Keratinocyte (primary cell): ENCODE results near the gene NKX3-2. TPM values are rescaled to one million over a fixed set of nuclear protein-coding genes. Genes with fewer than 3 reads are reported as not detected.
A peak's percentile ranks its signal among the peaks of the same experiment; 100 is the strongest.

Experiments
- DNase-seq: peaks from one replicate; pipeline ENCODE4 v3.0.0-alpha.2; 2011; ENCODE audit warnings: low read depth, missing footprints, low spot score
- FAIRE-seq: peaks from 2 replicates; lab custom pipeline; 2011; peaks lifted over from hg19 to GRCh38; lab: Jason Lieb, UNC
- H2AFZ ChIP-seq: 2 replicates; pipeline ENCODE4 v1.6.0; 2012; ENCODE audit warnings: low read length, control low read depth, inconsistent platforms; ENCODE audit not compliant: control insufficient read depth
- H3K27ac ChIP-seq: 2 replicates; pipeline ENCODE4 v1.5.1; 2011; ENCODE audit warnings: low read length; ENCODE audit not compliant: control insufficient read depth, insufficient read depth
- H3K27me3 ChIP-seq: 3 replicates; pipeline ENCODE4 v1.6.0; 2011; ENCODE audit warnings: low read length; ENCODE audit not compliant: control insufficient read depth, insufficient read depth; ENCODE audit errors: extremely low read depth
- H3K36me3 ChIP-seq, 2 experiments: 2 replicates in 1 of 2; 3 replicates in 1 of 2; pipeline ENCODE4 v1.5.1; 2011; ENCODE audit warnings: low read length in 2 of 2, mild to moderate bottlenecking in 1 of 2; ENCODE audit not compliant: control insufficient read depth in 2 of 2, insufficient read depth in 2 of 2; ENCODE audit errors: extremely low read depth in 1 of 2
- H3K4me1 ChIP-seq: 3 replicates; pipeline ENCODE4 v1.5.1; 2011; ENCODE audit warnings: low read length; ENCODE audit not compliant: control insufficient read depth, insufficient read depth; ENCODE audit errors: extremely low read depth
- H3K4me2 ChIP-seq: 3 replicates; pipeline ENCODE4 v1.6.0; 2011; ENCODE audit warnings: low read depth, low read length; ENCODE audit not compliant: control insufficient read depth, insufficient read depth; ENCODE audit errors: extremely low read depth
- H3K4me3 ChIP-seq, 3 experiments: fragments of 200-600 bp in 1 of 3; sonication (generic) in 1 of 3; 2 replicates in 2 of 3; 3 replicates in 1 of 3; pipeline ENCODE4 v1.5.1; 2011 to 2016; ENCODE audit warnings: low read length in 3 of 3, mild to moderate bottlenecking in 3 of 3, control low read depth in 2 of 3, inconsistent platforms in 1 of 3, low read depth in 1 of 3, mixed read lengths in 1 of 3, mixed run types in 1 of 3, moderate library complexity in 1 of 3; ENCODE audit not compliant: control insufficient read depth in 2 of 3, insufficient read depth in 2 of 3; ENCODE audit errors: extremely low read depth in 1 of 3
- H3K79me2 ChIP-seq: 2 replicates; pipeline ENCODE4 v1.6.0; 2012; ENCODE audit warnings: low read length; ENCODE audit not compliant: control insufficient read depth, insufficient read depth
- H3K9ac ChIP-seq: 3 replicates; pipeline ENCODE4 v1.6.0; 2011; ENCODE audit warnings: low read length; ENCODE audit not compliant: control insufficient read depth, insufficient read depth; ENCODE audit errors: extremely low read depth
- H3K9me1 ChIP-seq: 3 replicates; pipeline ENCODE4 v1.6.0; 2011; ENCODE audit warnings: low read length; ENCODE audit not compliant: control insufficient read depth, insufficient read depth; ENCODE audit errors: extremely low read depth
- H3K9me3 ChIP-seq: 2 replicates; pipeline ENCODE4 v1.5.1; 2012; ENCODE audit warnings: low read depth, low read length; ENCODE audit not compliant: control insufficient read depth
- H4K20me1 ChIP-seq: 3 replicates; pipeline ENCODE4 v1.6.0; 2011; ENCODE audit warnings: low read length; ENCODE audit not compliant: control insufficient read depth, insufficient read depth; ENCODE audit errors: extremely low read depth
- EZH2 ChIP-seq: IDR thresholded peaks from one replicate; pipeline ENCODE4 v1.6.1; 2012; ENCODE audit warnings: inconsistent platforms, mild to moderate bottlenecking, low read length, moderate library complexity
- dilution Hi-C: fragments of 300-500 bp; cut with MboI; formaldehyde crosslinking; loops from one replicate; pipeline ENCODE4 v1.7.0; 2020; ENCODE audit warnings: low sequenced_read_pairs; ENCODE audit not compliant: extremely low pct_ligation_motif_present
- polyA plus RNA-seq, 5 experiments: library from polyadenylated mRNA; depleted of rRNA in 3 of 5; stranded (reverse) in 3 of 5; stranded (forward) in 1 of 5; unstranded in 1 of 5; fragments of >200 nt; gene quantifications; 1 replicate in 1 of 5; 2 replicates in 3 of 5; 3 replicates in 1 of 5; pipeline versions ENCODE4 v1.2.1 to v1.2.3, GENCODE V29; 2011 to 2012; ENCODE audit warnings: missing spikeins in 2 of 5, low read depth in 1 of 5, low replicate concordance in 1 of 5
- TF ChIP-seq, protein P1 (sequence below), 3 experiments: IDR thresholded peaks in 1 of 3; conservative IDR thresholded peaks in 1 of 3; optimal IDR thresholded peaks in 1 of 3; 2 replicates in 2 of 3; 3 replicates in 1 of 3; pipeline versions ENCODE3 to v1.5.1; 2011; ENCODE audit warnings: low read length in 3 of 3, mild to moderate bottlenecking in 3 of 3, moderate library complexity in 2 of 3, control low read depth in 1 of 3, inconsistent platforms in 1 of 3; ENCODE audit not compliant: insufficient read depth in 2 of 3; ENCODE audit errors: extremely low read depth in 1 of 3

The NKX3-2 gene
- polyA plus RNA-seq, 1 donor (not counting 4 experiments of a cell fraction or from before 2014, with no cell fraction given): 0.04 TPM

DNA sequence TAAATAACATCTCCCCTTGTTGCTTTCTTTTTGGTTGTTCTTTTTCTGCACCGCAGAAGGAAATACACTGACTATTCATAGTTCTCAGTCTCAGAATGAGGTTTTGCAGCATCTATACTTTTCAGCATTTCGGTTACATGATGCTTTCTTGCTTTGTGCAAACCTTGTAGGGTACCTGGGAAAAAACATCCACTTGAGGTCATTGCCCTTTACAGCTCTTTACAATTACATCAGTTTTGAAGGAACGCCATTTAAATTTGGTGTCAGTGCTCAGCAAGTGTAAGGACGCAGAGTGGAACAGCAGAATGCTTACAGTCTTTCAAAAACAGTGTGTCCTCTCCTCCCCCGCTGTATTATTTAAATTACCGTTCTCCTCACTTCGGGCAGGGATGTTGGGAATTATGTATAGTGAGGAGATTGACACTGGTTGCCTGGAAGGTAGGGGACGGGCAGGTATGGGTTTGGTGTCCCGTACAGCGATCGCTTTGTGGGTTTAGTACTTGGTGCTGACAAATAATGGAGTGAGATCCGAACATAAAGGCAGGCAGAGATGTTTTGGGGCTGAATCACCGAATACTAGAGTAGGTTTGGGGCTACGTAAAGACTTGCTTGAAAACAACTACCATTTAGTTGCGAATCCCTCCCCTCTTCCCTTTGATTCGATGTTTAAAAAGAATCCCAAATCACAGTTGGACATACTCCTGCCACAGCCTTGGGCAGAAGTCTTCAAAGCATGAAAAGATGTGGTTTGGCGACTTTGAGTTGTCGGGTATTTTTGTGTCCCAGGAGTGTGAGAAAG, 2.0 kb upstream of the NKX3-2 start:
- dilution Hi-C loops: no loop called here

DNA sequence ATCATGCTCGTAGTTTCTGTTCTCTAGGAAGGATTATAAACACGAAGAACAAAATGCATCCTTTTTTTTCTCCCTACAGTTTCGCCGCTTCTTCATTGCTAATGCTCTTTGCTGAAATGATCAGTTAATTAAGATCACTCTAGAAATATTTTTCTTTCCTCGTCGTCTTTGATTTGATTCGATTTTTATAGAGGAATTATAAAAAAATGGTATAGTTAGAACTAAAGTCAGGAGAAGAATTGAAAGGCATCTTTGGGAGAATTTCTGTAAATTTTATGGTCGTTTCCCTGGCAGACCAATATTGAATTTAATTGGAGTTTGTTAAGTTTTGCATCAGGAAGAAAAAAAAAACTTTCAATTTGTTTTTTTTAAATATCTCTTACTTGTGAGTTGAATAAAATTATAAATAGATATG, 1.1 kb upstream of the NKX3-2 start:
- no peak overlapping the region for H2AFZ ChIP-seq

More for the DNA sequence above, 2.0 kb upstream of the NKX3-2 start:
- Histone ChIP-seq H2AFZ (peak overlapping the region; percentile 80), H3K79me2 (no peaks in the 10 kb centered on the region), H3K4me3 (peak overlapping the region in 1 of 3 experiments; percentile 51), H3K4me1 (peaks cover 18% of the 10 kb centered on the region), H3K27ac (no peak overlapping the region), H3K9ac (no peak overlapping the region), H3K9me1 (no peaks in the 10 kb centered on the region), H3K9me3 (peaks cover 2% of the 10 kb centered on the region), H3K4me2 (peak overlapping the region; percentile 68), H3K36me3 (no peaks in the 10 kb centered on the region), H3K27me3 (peaks cover 56% of the 10 kb centered on the region), H4K20me1 (no peaks in the 10 kb centered on the region)
- DNase-seq: no peak
- no peak for FAIRE-seq
- TF ChIP-seq EZH2: no peak
- TF ChIP-seq, protein P1, sequence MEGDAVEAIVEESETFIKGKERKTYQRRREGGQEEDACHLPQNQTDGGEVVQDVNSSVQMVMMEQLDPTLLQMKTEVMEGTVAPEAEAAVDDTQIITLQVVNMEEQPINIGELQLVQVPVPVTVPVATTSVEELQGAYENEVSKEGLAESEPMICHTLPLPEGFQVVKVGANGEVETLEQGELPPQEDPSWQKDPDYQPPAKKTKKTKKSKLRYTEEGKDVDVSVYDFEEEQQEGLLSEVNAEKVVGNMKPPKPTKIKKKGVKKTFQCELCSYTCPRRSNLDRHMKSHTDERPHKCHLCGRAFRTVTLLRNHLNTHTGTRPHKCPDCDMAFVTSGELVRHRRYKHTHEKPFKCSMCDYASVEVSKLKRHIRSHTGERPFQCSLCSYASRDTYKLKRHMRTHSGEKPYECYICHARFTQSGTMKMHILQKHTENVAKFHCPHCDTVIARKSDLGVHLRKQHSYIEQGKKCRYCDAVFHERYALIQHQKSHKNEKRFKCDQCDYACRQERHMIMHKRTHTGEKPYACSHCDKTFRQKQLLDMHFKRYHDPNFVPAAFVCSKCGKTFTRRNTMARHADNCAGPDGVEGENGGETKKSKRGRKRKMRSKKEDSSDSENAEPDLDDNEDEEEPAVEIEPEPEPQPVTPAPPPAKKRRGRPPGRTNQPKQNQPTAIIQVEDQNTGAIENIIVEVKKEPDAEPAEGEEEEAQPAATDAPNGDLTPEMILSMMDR (optimal IDR thresholded peaks at IDR 0.05 in 1 of 3, IDR thresholded peaks at IDR 0.05 in 1 of 3, conservative IDR thresholded peaks at IDR 0.05 in 1 of 3; ENCODE audit: extremely low read depth in 1 of 3, insufficient read depth in 2 of 3, low read length in 3 of 3): no peak

More for the DNA sequence above, 1.1 kb upstream of the NKX3-2 start:
- H3K9me1 ChIP-seq: no peaks in the 10 kb centered on the region
- FAIRE-seq: no peak
- H3K36me3 ChIP-seq: no peaks in the 10 kb centered on the region
- H3K9me3 ChIP-seq: peaks cover 2% of the 10 kb centered on the region
- peaks cover 65% of the 10 kb centered on the region for H3K27me3 ChIP-seq
- H4K20me1 ChIP-seq: no peaks in the 10 kb centered on the region
- no peak overlapping the region for H3K27ac ChIP-seq
- peak; percentile 4 for TF ChIP-seq EZH2
- TF ChIP-seq, protein P1 (optimal IDR thresholded peaks at IDR 0.05 in 1 of 3, IDR thresholded peaks at IDR 0.05 in 1 of 3, conservative IDR thresholded peaks at IDR 0.05 in 1 of 3; ENCODE audit: extremely low read depth in 1 of 3, insufficient read depth in 2 of 3, low read length in 3 of 3): no peak
- H3K9ac ChIP-seq: no peak overlapping the region
- peak overlapping the region; percentile 86 for H3K4me2 ChIP-seq
- H3K79me2 ChIP-seq: no peaks in the 10 kb centered on the region
- DNase-seq: no peak
- H3K4me3 ChIP-seq: peak overlapping the region in 2 of 3 experiments; percentile 67 to 78
- dilution Hi-C loops: no loop called here
- peaks cover 18% of the 10 kb centered on the region for H3K4me1 ChIP-seq
